GM19324 (cell line): ENCODE results near the gene CCDC59.

Experiments used
- ATAC-seq: cut with Tn5 transposase; IDR thresholded peaks from one replicate; pipeline ENCODE4 v1.9.1; 2021; ENCODE audit warnings: mild to moderate bottlenecking, moderate library complexity; ENCODE audit not compliant: unreplicated experiment, low FRiP score

Gene CCDC59

GRCh38 chr12:82325540-82326336 is 32.4 kb downstream of the CCDC59 start:
- ATAC-seq: no peak

- no peak for ATAC-seq
Observed at GRCh38 chr12:82319276-82319675, 38.9 kb downstream of the CCDC59 start.

GRCh38 chr12:82314406-82314892 is 43.7 kb downstream of the CCDC59 start:
- no peak for ATAC-seq
